Right kidney (tissue), 9 donors: Measurements from ENCODE around the gene ATP10A.

Experiments
- DNase-seq: peaks from one replicate; pipeline ENCODE4 v3.0.0-alpha.2; 2016
- long read RNA-seq, 8 donors: transcript quantifications; one replicate each; lab custom pipeline, GENCODE V29; 2026

ATP10A gene, protein sequence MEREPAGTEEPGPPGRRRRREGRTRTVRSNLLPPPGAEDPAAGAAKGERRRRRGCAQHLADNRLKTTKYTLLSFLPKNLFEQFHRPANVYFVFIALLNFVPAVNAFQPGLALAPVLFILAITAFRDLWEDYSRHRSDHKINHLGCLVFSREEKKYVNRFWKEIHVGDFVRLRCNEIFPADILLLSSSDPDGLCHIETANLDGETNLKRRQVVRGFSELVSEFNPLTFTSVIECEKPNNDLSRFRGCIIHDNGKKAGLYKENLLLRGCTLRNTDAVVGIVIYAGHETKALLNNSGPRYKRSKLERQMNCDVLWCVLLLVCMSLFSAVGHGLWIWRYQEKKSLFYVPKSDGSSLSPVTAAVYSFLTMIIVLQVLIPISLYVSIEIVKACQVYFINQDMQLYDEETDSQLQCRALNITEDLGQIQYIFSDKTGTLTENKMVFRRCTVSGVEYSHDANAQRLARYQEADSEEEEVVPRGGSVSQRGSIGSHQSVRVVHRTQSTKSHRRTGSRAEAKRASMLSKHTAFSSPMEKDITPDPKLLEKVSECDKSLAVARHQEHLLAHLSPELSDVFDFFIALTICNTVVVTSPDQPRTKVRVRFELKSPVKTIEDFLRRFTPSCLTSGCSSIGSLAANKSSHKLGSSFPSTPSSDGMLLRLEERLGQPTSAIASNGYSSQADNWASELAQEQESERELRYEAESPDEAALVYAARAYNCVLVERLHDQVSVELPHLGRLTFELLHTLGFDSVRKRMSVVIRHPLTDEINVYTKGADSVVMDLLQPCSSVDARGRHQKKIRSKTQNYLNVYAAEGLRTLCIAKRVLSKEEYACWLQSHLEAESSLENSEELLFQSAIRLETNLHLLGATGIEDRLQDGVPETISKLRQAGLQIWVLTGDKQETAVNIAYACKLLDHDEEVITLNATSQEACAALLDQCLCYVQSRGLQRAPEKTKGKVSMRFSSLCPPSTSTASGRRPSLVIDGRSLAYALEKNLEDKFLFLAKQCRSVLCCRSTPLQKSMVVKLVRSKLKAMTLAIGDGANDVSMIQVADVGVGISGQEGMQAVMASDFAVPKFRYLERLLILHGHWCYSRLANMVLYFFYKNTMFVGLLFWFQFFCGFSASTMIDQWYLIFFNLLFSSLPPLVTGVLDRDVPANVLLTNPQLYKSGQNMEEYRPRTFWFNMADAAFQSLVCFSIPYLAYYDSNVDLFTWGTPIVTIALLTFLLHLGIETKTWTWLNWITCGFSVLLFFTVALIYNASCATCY (N-terminal part only)
- long read RNA-seq, donor 1, result 0 reads
- long read RNA-seq, donor 2, result 0 reads
- long read RNA-seq, donor 3, result 0 reads
- long read RNA-seq, donor 4, result 0 reads
- long read RNA-seq, donor 5, result 0 reads
- long read RNA-seq, donor 6, result 0 reads
- long read RNA-seq, donor 7, result 0 reads
- long read RNA-seq, donor 8, result 0 reads

DNA sequence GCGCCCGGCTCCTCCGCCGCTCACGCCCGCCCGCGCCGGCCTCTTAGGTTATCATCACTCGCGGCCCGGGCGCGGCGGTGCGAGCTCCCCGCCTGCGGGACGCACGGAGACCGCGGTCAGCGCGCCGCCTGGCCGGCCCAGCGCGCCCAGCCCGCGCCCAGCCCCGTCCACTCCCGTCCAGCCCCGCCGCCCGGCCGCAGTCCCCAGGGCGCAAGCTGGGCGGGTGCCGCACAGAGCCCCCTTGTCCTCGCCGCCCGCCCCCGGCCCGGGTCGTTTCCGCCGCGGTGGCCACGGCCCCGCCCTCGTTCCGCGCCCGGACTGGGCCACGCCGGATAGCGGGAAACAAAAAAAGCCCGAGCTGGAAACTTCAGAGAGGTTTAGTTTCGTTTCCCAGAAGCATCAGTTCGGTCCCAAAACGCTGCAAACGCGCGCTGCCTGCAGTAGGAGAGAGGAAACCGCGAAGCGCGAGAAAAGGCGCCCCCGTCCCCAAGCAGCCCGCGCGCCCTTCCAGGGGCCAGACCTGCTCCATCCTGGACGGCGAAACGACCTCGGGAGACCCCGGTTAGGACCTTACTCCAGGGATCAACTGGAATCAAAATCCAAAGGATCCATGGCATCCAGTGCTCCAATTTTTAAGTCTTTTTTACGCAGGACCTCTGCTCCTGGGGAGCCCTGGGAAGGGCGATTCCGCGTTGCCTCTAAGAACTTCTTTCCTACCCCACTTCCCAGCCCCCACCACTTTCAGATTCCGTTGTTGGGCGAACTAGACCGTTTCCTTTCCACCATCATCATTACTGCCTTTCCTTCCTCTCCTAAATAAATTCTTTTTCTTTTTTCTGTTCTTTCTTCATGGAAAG is at the start of gene ATP10A:
TSS of gene ATP10A (minus strand) at position 217 of the 857 bp plus-strand sequence. CDS start 231 bp downstream, outside the sequence.
- peak; percentile 65 for DNase-seq

DNA sequence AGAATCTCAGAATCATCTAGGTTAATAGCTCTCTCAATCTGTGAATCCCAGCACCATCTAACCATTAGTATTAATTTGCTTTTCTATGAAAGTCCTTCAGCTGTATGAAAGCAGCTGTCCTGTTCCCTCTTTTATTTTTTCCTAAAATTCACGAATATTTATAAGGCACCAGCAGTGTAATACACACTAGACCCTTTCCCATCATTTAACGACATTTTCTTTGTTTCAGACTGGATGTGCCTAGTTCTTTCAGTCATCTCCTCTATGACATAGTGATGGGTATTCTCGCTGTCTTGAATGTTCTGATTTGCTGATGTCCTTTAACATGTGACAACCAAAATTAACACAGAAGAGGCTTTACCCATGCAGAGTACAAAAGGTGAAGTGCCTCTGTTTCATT is 48.9 kb upstream of the ATP10A start:
- no peak for DNase-seq

DNA sequence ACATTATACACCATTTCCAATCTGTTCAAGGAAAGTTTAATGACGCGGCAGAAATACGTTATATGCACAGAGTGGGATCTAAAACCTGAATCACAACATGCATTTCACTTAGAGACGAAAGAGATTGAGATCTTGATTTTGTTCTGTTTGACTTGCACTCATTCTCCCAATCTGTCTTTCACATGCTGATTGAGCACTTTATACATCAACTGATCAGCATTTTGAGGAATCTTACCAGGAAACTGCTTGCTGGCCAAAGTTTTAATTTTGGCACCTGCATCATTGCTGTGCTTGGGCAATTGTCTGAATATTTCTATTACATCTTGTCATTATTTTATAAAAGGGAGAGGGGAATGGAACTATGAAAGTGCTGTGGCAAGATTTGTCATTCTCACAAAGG is 47.7 kb upstream of the ATP10A start:
- no peak for DNase-seq

DNA sequence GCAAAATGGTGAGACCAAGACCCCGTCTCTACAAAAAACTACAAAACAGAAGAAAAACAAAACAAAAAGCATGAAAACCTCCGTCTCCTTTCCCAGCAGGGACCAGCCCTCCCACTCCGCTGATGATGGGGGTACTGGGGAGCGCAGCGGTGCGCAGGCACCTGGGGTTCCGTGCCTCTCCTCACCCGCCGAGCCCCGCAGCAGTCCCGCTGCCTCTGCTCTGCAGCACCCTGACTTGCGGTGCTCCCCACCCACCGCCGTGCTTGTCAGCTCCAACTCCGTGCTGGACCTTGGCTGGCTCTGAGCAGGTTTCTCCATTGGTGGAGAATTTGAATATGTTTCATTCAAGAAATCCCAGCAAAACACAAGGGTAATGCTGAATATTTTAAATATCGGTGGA is 46.7 kb upstream of the ATP10A start:
- no peak for DNase-seq

DNA sequence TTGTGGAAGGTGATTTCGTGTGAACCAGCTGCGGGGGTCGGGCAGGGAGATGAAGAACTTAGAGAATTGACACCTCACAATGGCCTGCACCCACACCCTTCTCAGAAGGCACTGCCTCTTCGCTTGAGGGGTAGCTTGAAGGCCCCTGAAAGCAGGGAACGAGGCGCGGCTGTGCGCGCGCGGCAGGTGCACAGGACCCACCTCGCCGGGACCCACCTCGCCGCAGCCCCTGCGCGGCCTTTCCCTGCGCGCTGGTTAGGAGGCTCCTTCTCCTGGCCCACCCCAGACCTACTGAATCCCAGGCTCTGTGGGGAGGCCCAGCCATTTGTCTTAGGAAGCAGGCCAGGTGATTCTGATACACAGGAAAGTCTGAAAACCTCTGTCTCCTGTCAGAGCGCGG is 46.2 kb upstream of the ATP10A start:
- DNase-seq, result no peak

DNA sequence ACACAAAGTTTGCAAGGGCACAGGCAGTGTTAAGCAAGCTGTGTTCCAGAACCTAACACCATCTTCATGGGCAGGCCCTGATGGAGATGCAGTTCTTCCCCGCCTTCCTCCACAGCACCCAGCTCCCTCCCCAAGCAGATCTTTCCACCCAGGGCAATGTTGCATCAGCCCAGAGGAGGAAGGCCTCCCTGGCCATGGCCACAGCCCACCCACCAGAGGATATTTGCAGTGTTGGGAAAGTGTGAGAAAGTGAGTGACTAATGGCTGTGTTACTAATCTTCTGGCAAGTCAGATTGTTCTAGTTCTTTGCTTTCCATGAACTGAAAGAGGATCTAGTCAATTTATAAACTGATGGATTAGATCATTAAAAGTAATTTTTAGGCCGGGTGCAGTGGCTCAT is 42.0 kb upstream of the ATP10A start:
- DNase-seq, result no peak

DNA sequence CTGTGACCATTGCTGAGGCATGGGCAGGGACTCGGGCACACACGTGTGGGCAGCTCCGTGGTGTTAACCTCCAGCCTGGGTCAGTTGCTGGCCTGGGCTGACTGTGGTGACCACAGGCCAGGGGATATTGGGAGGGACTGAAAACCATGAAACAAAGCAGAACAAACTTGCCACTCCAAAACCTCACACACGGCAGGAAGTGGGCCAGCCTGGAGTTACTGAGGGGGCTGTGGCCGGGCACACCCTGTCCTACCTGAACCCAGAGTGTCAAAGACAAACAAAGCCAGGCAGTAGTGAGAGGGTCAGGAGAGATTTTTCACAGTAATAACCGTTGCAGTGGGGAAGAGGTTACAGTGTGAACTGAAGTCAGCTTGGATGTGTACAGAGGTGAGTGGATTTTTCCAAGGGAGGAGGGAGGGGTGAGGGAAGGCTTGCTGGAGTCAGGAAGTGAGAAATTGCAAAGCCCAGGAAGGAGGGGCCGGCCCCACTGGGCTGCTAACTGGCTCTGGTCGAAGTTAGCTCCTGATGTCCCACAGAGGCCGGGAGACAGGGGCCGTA is 40.0 kb upstream of the ATP10A start:
- no peak for DNase-seq

DNA sequence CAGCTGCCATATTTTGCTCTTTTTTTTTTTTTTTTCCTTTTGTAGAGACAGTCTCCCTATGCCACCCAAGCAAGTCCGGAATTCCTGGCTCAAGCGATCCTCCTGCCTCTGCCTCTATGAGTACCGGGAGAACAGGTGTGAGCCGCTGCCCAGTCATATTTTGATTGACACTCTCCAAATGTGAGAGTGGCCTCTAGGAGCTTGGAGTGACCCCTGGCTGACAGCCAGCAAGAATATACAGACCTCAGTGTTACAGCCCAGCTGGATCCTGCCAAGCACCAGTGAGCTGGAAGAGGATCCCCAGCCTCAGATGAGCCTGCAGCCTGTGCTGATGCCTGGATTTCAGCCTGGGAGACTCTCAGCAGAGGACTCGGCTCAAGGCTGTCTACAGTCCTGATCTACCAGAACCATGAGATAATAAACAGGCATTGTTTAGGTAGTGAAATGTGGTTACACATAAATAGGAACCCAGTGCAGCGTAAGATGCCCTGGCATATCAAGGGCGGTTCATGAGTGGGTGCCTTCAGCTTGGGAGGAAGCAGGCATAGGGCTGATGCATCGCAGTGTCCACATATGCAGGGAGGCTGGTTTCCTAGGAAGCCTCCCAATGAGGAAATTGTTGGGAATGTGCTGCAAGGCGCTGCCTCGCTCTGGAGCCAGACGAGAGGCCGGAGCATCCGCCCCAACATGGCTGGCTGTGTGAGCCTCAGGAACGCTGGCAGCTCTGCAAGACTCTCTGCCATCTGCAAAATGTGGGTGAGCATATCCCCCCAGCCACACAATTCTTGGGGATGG is 38.9 kb upstream of the ATP10A start:
- no peak for DNase-seq

DNA sequence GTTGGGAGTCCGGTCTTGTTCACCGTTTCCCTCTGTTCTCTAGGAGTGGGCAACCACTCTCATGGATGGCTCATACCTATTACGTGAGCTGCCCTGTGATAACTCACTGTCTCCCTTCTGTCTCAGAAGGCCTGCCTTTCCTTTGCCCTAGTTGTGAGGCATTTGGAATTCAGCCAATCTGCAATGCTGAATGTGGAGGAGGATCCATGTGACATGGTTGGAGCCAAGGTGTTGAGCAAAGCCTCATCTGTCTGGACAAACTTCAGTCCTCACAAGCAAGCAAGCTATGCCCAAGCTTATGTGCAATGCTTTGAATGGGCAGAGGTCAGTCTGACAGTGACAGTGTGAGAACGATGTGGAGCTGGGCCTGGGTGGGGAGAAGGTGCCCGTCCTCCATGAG is 37.8 kb upstream of the ATP10A start:
- DNase-seq, result no peak

DNA sequence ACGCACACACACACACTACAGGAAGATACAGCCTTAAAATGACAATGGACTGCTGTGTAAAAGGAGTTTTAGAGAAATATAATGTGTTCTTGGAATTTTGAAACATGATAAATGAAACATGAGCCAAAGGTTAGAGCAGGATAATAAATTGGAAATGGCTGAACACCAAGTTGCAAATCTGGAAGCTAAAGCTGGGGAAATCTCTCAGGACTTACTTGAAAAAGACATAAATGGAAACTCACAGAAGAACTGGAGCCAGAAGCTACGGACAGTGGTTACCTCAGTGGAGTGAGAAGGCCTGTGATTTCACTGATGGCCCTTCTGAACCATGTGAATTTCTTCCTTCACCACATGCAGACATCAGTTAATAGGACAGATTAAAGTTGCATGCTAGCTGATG is 37.3 kb upstream of the ATP10A start:
- DNase-seq, result no peak

DNA sequence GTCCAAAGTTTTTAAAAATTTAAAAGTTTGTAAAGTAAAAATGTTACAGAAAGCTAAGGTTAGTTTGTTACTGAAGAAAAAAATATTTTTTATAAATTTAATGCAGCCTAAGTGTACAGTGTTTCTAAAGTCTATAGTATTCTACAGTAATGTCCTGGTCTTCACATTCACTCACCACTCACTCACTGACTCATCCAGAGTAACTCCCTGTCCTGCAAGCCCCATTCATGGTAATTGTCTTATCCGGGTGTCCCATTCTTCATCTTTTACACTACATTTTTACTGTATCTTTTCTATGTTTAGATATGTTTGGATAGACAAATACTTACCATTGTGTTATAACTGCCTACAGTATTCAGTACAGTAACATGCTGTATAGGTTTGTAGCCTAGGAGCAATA is 36.7 kb upstream of the ATP10A start:
- no peak for DNase-seq

DNA sequence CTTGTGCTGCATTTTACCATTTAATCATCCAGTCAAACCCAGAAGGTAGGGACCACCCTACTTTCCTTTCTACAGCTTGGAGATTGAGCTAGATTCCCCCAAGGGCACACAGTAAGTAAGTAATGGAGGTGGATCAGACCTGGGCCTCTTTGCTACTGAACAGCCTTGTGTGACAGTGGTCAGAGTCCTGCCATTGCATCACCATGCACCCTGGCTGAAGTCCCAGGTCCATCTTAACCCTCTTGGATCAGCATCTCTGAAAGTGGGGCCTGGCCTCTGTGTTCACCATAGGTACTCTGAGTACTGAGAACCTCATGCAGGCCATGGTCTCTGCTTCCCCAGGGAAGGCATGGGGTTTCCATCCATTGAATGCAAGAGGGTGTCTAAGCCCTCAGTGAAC is 34.5 kb upstream of the ATP10A start:
- no peak for DNase-seq

DNA sequence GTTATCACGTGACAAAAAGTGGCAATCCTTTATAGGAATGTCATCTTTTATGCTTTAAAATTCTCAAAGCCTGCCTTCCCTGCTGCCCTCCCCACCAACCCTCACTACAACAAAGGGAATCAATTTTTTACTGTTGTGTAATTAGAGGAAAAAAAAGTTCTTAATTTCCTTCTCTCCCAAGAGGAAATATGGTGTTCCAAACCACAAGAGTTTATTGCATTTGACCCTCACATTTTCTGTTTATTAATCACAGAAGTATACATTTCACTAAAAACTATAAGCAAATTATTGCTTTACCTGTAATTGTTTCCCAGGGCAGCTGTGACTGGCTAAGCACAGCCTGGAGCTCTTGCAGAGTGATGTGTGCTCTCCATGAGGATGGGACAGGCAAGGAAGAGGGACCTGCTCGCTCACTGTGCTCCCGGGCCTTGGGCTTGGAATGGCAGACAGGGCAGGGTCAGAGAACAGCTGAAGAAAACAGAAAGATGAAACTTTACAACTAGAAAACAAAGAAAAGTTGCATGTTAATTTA is 31.3 kb upstream of the ATP10A start:
- DNase-seq, result no peak

DNA sequence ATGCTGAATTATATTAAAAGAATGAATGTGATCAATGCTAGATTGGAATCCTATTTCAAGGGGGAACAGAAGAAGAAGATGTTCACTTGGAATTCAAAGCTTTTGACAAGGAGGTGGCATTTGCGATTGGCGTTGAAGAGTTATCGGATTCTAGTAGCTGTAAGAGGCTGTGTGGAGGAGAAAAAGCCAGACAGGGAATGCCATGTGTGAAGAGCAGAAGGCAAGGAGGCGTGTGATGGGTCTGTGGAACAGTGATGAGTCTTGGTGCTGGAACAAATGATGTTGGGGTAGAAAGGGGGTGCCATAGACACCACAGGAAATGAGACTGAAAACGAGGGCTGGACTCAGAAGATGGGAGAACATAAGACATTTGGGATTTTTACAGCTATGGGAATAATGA is 30.5 kb upstream of the ATP10A start:
- no peak for DNase-seq

DNA sequence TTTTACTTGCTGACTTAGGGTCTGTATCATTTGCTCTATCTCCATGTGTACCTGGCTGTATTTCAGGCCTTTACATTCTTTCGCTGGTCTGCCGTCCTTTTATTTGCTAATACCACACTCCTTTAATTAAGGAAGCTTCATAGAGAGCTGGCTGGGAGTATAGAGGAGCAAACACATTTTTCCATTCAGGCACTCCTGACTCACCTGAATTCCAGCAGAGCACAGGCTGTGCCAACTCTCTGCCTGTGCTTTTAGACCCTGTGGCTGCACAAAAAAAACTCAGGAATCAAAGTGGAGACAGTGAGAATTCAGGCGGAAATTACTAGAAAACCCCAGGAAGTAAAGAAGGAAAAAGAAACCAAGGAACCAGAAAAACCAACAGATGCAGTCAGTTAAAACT is 29.0 kb upstream of the ATP10A start:
- no peak for DNase-seq

DNA sequence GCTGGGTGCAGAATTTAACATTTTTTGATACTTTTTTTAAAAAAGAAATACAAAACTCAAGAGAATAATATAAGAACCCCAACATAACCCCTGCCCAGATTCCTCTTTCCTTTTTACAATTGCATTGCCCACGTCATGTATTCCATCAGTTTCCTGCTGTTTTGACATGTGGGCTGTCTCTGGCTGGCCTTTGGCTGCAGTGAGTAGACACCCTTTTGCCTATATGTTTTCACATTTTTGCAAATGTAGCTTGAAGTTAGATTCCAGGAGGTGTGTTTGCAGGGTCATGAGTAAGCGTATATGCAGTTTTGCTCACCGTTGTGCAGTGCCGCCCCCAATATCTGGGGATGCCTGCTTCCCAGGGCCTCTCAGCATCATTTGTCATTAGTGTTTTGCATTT is 28.0 kb upstream of the ATP10A start:
- no peak for DNase-seq

DNA sequence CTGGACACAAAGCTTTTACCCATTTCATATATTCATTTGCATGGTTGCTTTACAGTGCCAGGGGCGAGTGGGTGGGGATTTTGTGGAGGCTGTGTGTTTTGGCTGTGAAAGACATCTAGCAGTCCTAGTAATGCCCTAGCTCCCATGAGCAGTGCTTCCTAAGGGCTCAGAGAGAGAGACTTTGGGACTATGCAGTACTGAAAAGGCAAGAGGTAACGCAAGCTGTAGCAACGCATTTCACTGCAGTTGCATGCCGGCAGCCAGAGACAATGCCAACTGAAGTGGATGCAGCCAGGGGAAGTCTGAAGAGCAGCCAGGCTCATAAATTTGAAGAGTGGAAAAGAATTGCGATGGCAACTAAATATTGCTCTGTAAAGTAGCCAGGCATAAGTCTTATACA is 27.4 kb upstream of the ATP10A start:
- no peak for DNase-seq

DNA sequence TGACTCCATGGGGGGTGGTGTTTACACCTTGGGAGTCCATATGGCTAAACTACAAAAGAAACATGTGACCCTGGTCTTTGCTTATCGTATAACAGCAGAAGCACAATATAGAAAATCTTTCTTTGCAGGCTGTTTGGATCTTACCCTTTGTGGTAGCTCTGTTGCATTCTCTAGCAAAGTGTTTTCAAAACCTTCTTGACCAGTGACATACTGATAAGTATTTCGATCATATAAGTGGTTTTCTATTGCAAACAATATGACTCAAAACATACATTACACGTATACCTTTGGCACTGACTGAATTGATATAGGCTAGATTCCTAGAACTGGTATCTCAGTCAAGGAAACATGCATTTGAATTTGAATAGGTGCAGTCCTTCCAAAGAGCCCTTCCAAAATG is 24.7 kb upstream of the ATP10A start:
- DNase-seq, result no peak

DNA sequence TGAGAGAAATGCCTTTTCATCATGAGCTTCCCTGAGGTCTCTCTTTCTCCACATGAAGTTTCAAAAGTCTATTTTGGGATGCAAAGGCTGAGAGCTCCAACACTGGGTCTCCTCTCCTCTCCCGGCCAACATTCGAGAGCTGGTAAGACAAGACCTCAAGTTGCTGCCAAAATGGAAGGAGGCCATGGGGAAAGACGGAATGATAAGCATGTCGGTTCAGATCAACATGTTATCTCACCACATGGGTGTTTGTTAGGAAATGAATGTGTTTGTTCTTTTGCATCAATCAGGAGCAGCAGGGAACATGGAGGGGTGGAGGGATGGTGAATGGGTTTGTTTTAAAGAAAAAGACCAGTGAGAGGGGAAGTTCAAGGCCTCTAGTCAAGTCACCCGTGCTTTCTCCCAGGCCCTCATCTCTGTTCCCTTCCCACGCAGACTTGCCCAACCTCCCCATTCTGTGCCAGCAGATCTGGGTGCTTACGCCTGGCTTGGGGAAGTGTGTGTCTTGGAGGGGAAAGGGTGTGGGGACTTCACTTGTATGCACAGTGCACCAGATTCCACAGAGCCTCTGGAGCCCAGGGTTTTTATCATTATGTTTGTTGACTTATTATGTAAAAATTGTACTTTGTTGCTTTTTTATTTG is 23.5 kb upstream of the ATP10A start:
- DNase-seq, result no peak

DNA sequence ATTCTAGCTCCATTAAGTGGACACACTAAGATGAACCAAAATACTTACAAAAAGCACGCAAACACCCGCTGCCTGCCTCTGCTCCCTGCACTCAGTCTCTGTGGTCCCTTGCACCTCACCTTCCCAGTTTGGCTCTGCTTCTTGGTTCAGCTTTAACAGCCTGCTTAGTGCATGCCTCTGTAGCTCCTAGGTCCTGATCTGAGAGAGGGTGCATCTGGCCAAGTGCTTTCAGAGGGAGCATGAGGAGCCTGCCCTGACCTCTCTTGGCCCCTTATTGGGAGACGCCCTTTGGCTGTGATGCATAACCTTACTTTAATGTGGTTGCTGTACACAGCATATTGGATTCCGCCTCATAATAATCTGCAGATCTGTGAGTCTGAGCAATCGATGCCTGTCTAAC is 21.2 kb upstream of the ATP10A start:
- no peak for DNase-seq
